GM12874 (cell line): ENCODE measurements around the gene ALKBH3.

Experiments used
- CTCF ChIP-seq: IDR thresholded peaks from 2 replicates; pipeline ENCODE4 v1.5.1; 2011; ENCODE audit warnings: low read depth, mild to moderate bottlenecking, control low read depth, low read length, moderate library complexity; ENCODE audit not compliant: insufficient read depth

Gene ALKBH3

GRCh38 chr11:43916621-43917020 is 36.0 kb downstream of the ALKBH3 start:
- TF ChIP-seq CTCF = no peak

- TF ChIP-seq CTCF = no peak
Measured at GRCh38 chr11:43917851-43918250, 37.2 kb downstream of the ALKBH3 start.

DNA sequence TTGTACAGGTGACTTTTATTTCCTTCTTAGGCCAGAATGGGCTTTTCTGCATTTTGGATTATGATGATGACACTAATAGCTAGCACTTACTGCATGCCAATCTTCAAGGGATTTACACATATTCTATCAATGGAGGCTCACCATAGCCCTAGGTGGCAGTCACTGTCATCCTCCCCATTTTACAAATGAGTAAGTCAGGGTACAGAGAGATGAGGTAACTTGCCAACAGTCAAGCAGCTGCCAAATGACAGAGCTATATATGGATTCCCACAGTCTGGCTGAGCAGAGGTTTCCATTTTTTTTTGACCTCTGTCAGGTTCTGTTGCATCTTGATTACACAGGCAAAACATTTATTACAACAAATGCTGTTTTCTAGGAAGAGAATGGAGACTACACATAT is 38.0 kb downstream of the ALKBH3 start:
- no peak for TF ChIP-seq CTCF

- no peak for TF ChIP-seq CTCF
Measured at GRCh38 chr11:43919852-43920597, 39.4 kb downstream of the ALKBH3 start.

- TF ChIP-seq CTCF = no peak
Measured at GRCh38 chr11:43920598-43921419, 40.2 kb downstream of the ALKBH3 start.

DNA sequence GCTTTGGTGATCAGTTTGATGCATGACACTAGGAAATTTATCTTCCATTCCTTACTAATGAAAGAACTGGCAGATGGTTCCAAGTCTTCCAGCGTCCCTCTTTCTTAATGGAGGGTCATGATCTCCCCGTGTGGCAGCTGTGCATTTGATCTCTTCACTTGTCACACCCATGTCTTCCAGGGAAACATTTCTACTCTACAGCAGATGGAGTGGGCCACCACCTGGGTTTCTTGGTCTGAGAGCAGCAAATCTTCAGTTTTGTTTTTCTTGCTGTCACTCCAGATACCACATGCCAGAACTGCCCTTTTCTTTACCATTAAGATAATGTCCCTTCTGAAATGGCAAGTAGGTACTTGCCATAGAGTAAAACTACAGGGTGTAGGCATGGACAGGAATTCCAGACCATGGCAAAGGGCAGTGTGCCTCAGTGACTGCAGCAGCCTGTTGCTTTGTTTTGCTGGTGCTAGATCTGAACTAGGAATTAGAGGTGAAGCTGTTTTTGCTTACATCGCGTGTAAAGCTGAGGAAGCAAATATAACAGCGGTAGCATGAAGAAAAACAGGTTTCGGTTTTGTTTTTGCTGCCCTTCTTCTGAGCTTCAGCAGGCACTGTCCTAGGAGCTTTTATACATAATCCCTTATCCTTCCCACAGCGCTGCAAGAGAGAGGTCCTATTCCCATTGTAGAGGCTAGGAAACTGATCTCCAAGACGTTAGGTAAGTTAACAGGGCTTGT is 41.1 kb downstream of the ALKBH3 start:
- no peak for TF ChIP-seq CTCF

GRCh38 chr11:43922295-43922648 is 41.6 kb downstream of the ALKBH3 start:
- TF ChIP-seq CTCF = no peak
